OCI-LY1 (cell line): Measurements from ENCODE around the gene YBX3.

ENCODE experiments used
- H2AFZ ChIP-seq: fragments of 200-600 bp; sonication (generic), shearing (Covaris generic); 2 replicates; pipeline ENCODE4 v1.6.0; 2014; ENCODE audit warnings: antibody characterized with exemption, mild to moderate bottlenecking, low read length
- H3F3A ChIP-seq: fragments of 200-600 bp; sonication (generic), shearing (Covaris generic); 2 replicates; pipeline ENCODE4 v1.6.0; 2014; ENCODE audit warnings: mild to moderate bottlenecking, antibody characterized with exemption, low read length, moderate library complexity; ENCODE audit not compliant: insufficient read depth
- H3K27ac ChIP-seq: fragments of 200-600 bp; sonication (generic); 2 replicates; pipeline ENCODE4 v1.5.1; 2014; ENCODE audit warnings: low read length, mixed run types, mild to moderate bottlenecking, low read depth; ENCODE audit not compliant: poor library complexity, severe bottlenecking
- H3K27me3 ChIP-seq: fragments of 200-600 bp; sonication (generic); 2 replicates; pipeline ENCODE4 v1.6.0; 2014; ENCODE audit warnings: antibody characterized with exemption, mild to moderate bottlenecking, low read length, moderate library complexity; ENCODE audit not compliant: insufficient read depth
- H3K36me3 ChIP-seq: fragments of 200-600 bp; sonication (generic); 2 replicates; pipeline ENCODE4 v1.6.1; 2014; ENCODE audit warnings: mild to moderate bottlenecking, antibody characterized with exemption, low read length, moderate library complexity, mixed read lengths; ENCODE audit not compliant: insufficient read depth
- H3K4me1 ChIP-seq: fragments of 200-600 bp; sonication (generic); 2 replicates; pipeline ENCODE4 v1.5.1; 2014; ENCODE audit warnings: mild to moderate bottlenecking, low read length, moderate library complexity; ENCODE audit not compliant: insufficient read depth, severe bottlenecking
- H3K4me2 ChIP-seq: fragments of 200-600 bp; sonication (generic), shearing (Covaris generic); 2 replicates; pipeline ENCODE4 v1.6.1; 2014; ENCODE audit warnings: low read length
- H3K4me3 ChIP-seq: fragments of 200-600 bp; sonication (generic); 2 replicates; pipeline ENCODE4 v1.5.1; 2014; ENCODE audit warnings: low read length, low read depth, mild to moderate bottlenecking, mixed read lengths; ENCODE audit not compliant: poor library complexity, severe bottlenecking
- H3K79me2 ChIP-seq: fragments of 200-600 bp; shearing (Covaris generic); 2 replicates; pipeline ENCODE4 v1.6.1; 2016; ENCODE audit warnings: mixed run types, low read length, mixed read lengths; ENCODE audit not compliant: insufficient read depth
- H3K9ac ChIP-seq: fragments of 200-600 bp; sonication (generic), shearing (Covaris generic); 2 replicates; pipeline ENCODE4 v1.6.1; 2014; ENCODE audit warnings: mild to moderate bottlenecking, low read length, mixed read lengths
- H3K9me2 ChIP-seq: fragments of 200-600 bp; sonication (generic), shearing (Covaris generic); 2 replicates; pipeline ENCODE4 v1.6.1; 2014; ENCODE audit warnings: low read depth, mild to moderate bottlenecking, low read length, mixed read lengths
- H3K9me3 ChIP-seq: fragments of 200-600 bp; shearing (Covaris generic); 2 replicates; pipeline ENCODE4 v1.6.1; 2014; ENCODE audit warnings: low read length, mixed read lengths
- H4K20me1 ChIP-seq: fragments of 200-600 bp; sonication (generic), shearing (Covaris generic); 2 replicates; pipeline ENCODE4 v1.6.0; 2016; ENCODE audit warnings: mild to moderate bottlenecking, low read length; ENCODE audit not compliant: insufficient read depth
- CTCF ChIP-seq: fragments of 200-600 bp; sonication (generic), shearing (Covaris generic); IDR thresholded peaks from 2 replicates; pipeline ENCODE4 v1.5.1; 2017; ENCODE audit warnings: mild to moderate bottlenecking, antibody characterized with exemption, low read length, moderate library complexity, mixed read lengths
- EZH2 ChIP-seq: fragments of 200-600 bp; sonication (generic), shearing (Covaris generic); IDR thresholded peaks from 2 replicates; pipeline ENCODE4 v1.8.0; 2017; ENCODE audit warnings: borderline replicate concordance, mixed run types, mild to moderate bottlenecking, antibody characterized with exemption, low read length, moderate library complexity, mixed read lengths

The YBX3 gene

GRCh38 chr12:10718279-10718821 is 4.8 kb downstream of the YBX3 start:
- H2AFZ ChIP-seq, result no peak overlapping the region
- H3K4me3 ChIP-seq, result no peak overlapping the region
- no peak overlapping the region for H3K27ac ChIP-seq
- H3K27me3 ChIP-seq, result no peaks in the 10 kb centered on the region
- H3K79me2 ChIP-seq, result peaks cover 5% of the 10 kb centered on the region; the same call in 1 of the 2 replicates
- no peak overlapping the region for H3K9ac ChIP-seq
- TF ChIP-seq CTCF, result no peak
- TF ChIP-seq EZH2, result no peak
- peaks cover 16% of the 10 kb centered on the region for H3K4me1 ChIP-seq
- no peaks in the 10 kb centered on the region for H3K9me3 ChIP-seq
- no peaks in the 10 kb centered on the region for H3F3A ChIP-seq
- H3K9me2 ChIP-seq, result no peaks in the 10 kb centered on the region
- H4K20me1 ChIP-seq, result no peaks in the 10 kb centered on the region
- H3K4me2 ChIP-seq, result no peak overlapping the region
- H3K36me3 ChIP-seq, result peaks cover 13% of the 10 kb centered on the region; the same call in 1 of the 2 replicates

GRCh38 chr12:10717410-10717809 is 5.7 kb downstream of the YBX3 start:
- Histone ChIP-seq H3F3A (no peaks in the 10 kb centered on the region), H4K20me1 (no peaks in the 10 kb centered on the region), H3K4me1 (peaks cover 16% of the 10 kb centered on the region), H3K4me2 (no peak overlapping the region), H3K27ac (no peak overlapping the region), H3K27me3 (no peaks in the 10 kb centered on the region), H3K36me3 (peaks cover 21% of the 10 kb centered on the region; the same call in 1 of the 2 replicates), H3K4me3 (no peak overlapping the region), H3K9me3 (no peaks in the 10 kb centered on the region), H2AFZ (no peak overlapping the region), H3K9me2 (no peaks in the 10 kb centered on the region), H3K79me2 (peaks cover 5% of the 10 kb centered on the region; the same call in 1 of the 2 replicates), H3K9ac (no peak overlapping the region)
- TF ChIP-seq EZH2 (no peak), CTCF (no peak)

GRCh38 chr12:10716704-10717315 is 6.3 kb downstream of the YBX3 start:
- no peak overlapping the region for H3K4me3 ChIP-seq
- H3K36me3 ChIP-seq, result peaks cover 27% of the 10 kb centered on the region; the same call in 1 of the 2 replicates
- H4K20me1 ChIP-seq, result no peaks in the 10 kb centered on the region
- H3K4me2 ChIP-seq, result no peak overlapping the region
- H2AFZ ChIP-seq, result no peak overlapping the region
- no peak overlapping the region for H3K27ac ChIP-seq
- H3K9me3 ChIP-seq, result no peaks in the 10 kb centered on the region
- peaks cover 16% of the 10 kb centered on the region for H3K4me1 ChIP-seq
- no peak overlapping the region for H3K9ac ChIP-seq
- H3K9me2 ChIP-seq, result no peaks in the 10 kb centered on the region
- TF ChIP-seq EZH2 (no peak), CTCF (no peak)
- H3K27me3 ChIP-seq, result no peaks in the 10 kb centered on the region
- H3F3A ChIP-seq, result no peaks in the 10 kb centered on the region
- H3K79me2 ChIP-seq, result peaks cover 5% of the 10 kb centered on the region; the same call in 1 of the 2 replicates
